ENCODE data around the gene SSTR3. TPM values are rescaled to one million over a fixed set of nuclear protein-coding genes. Genes with fewer than 3 reads are reported as not detected.
A peak's percentile ranks its signal among the peaks of the same experiment; 100 is the strongest.

The SSTR3 gene
- total RNA-seq, 1 experiment from 2014 or later, result 0.22 TPM

- TF ChIP-seq HMGXB4 (CRISPR knock-in tag; IDR thresholded peaks at IDR 0.05) (peak; percentile 78), ZNF396 (CRISPR knock-in tag; IDR thresholded peaks at IDR 0.05; ENCODE audit: borderline replicate concordance) (no peak), CTCF (IDR thresholded peaks at IDR 0.05) (peak; percentile 67), ZNF281 (CRISPR knock-in tag; IDR thresholded peaks at IDR 0.05) (0 out of 2 replicates have a peak, but pooled peaks have one; percentile 6), E2F1 (CRISPR knock-in tag; IDR thresholded peaks at IDR 0.05) (no peak), ARID4B (CRISPR knock-in tag; IDR thresholded peaks at IDR 0.05; ENCODE audit: borderline replicate concordance) (0 out of 2 replicates have a peak, but pooled peaks have one; percentile 18), ZNF263 (CRISPR knock-in tag; IDR thresholded peaks at IDR 0.05; ENCODE audit: low read depth) (no peak), ATF3 (CRISPR knock-in tag; conservative IDR thresholded peaks at IDR 0.05) (no peak), NFE2L1 (CRISPR knock-in tag; IDR thresholded peaks at IDR 0.05) (0 out of 2 replicates have a peak, but pooled peaks have one; percentile 41), SMAD3 (CRISPR knock-in tag; IDR thresholded peaks at IDR 0.05; ENCODE audit: borderline replicate concordance) (0 out of 2 replicates have a peak, but pooled peaks have one; percentile 49), ZNF232 (CRISPR knock-in tag; IDR thresholded peaks at IDR 0.05) (peak; percentile 18; the same call in 1 of the 2 replicates), ATF6 (CRISPR knock-in tag; IDR thresholded peaks at IDR 0.05) (no peak), FOXP1 (CRISPR knock-in tag; IDR thresholded peaks at IDR 0.05; ENCODE audit: borderline replicate concordance) (peak; percentile 77; the same call in 1 of the 2 replicates)
Measured at GRCh38 chr22:37199103-37199759, 13.0 kb downstream of the SSTR3 start (continued).

All from WTC11 (cell line).